Measurements from ENCODE around the gene CHI3L1.

DNA sequence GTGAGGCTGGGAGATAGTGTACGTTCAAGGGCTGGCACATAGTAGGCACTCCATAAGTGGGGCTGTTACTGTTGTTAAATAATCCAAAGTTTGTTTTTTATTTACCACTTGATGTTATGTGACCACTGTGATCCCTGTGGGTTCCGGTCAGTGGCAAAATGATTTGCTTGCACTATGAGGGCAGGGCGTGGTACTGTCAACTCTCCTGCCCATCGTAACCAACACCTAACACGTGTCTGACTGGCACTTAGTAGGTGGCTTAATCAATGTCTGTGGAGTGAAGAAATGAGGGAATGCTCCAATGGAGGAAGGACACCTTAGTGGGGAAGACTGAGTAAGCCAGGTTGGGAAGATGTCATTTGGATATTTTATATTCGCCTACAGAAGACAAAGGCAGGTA, 44.4 kb downstream of the CHI3L1 start:
- no peak for TF ChIP-seq CTCF (IDR thresholded peaks at IDR 0.05)
- no peak for TF ChIP-seq POLR2A (IDR thresholded peaks at IDR 0.05)
- no peak for TF ChIP-seq POLR2AphosphoS5 (IDR thresholded peaks at IDR 0.05)
